Measurements from ENCODE around the gene SUSD3. TPM values are rescaled to one million over a fixed set of nuclear protein-coding genes. Genes with fewer than 3 reads are reported as not detected.

Gene SUSD3
- total and polyA plus RNA-seq, 2 of the 8 experiments (the other 6 are each of a cell fraction or from before 2014, with no cell fraction given): 5.5 to 35.4 TPM

GRCh38 chr9:93090091-93090655 lies 31.7 kb downstream of the SUSD3 start:
- Histone ChIP-seq H3K9ac (replicated peaks in 1 of 4; ENCODE audit: extremely low read depth in 1 of 4, low read depth in 3 of 4, low read length in 3 of 4) (no peak overlapping the region), H2AK5ac (ENCODE audit: low read depth, low read length) (no peak overlapping the region), H4K20me1 (replicated peaks in 1 of 2; ENCODE audit: control insufficient read depth in 1 of 2, insufficient read depth in 2 of 2, low read length in 2 of 2) (no peaks in the 10 kb centered on the region), H2BK12ac (ENCODE audit: low read depth, low read length) (no peak overlapping the region), H3K9me3 (ENCODE audit: insufficient read depth in 2 of 2, low read depth in 1 of 2, low read length in 1 of 2) (peaks cover 4% of the 10 kb centered on the region in 2 experiments; a peak in 1 of 4 replicates), H2BK120ac (replicated peaks; ENCODE audit: low read depth, low read length) (no peak overlapping the region), H3K79me1 (ENCODE audit: low read depth, low read length) (no peaks in the 10 kb centered on the region), H4K91ac (replicated peaks; ENCODE audit: insufficient read length, low read length) (no peak overlapping the region), H3K27me3 (replicated peaks in 1 of 4; ENCODE audit: control insufficient read depth in 3 of 4, extremely low read depth in 1 of 4, insufficient read depth in 3 of 4, low read length in 3 of 4) (no peaks in the 10 kb centered on the region), H3K56ac (replicated peaks; ENCODE audit: insufficient read length, low read depth, low read length) (no peak overlapping the region), H3K4me1 (replicated peaks in 1 of 4; ENCODE audit: control insufficient read depth in 3 of 4, insufficient read depth in 4 of 4, low read length in 3 of 4) (peaks cover 0 to 6% (median 4%) of the 10 kb centered on the region in 4 experiments; a peak in 4 of 7 replicates), H3K14ac (ENCODE audit: insufficient read length) (no peak overlapping the region), H2BK20ac (ENCODE audit: low read length) (no peak overlapping the region), H2BK5ac (ENCODE audit: low read depth, low read length) (no peak overlapping the region), H3K4ac (replicated peaks; ENCODE audit: insufficient read length, low read depth, low read length) (no peak overlapping the region), H2AFZ (ENCODE audit: low read length) (no peak overlapping the region), H3K36me3 (ENCODE audit: control insufficient read depth in 2 of 4, insufficient read depth in 4 of 4, low read length in 3 of 4) (no peaks in the 10 kb centered on the region), H3K18ac (ENCODE audit: extremely low read depth, low read length) (no peak overlapping the region), H4K5ac (ENCODE audit: insufficient read length, low read depth, low read length) (no peak overlapping the region), H3K4me2 (ENCODE audit: insufficient read depth in 1 of 2, low read depth in 2 of 2, low read length in 2 of 2) (no peak overlapping the region), H4K8ac (ENCODE audit: extremely low read depth, insufficient read depth, low read length) (no peak overlapping the region), H3K23ac (ENCODE audit: insufficient read length) (no peak overlapping the region), H2BK15ac (ENCODE audit: low read length) (no peak overlapping the region), H3K79me2 (ENCODE audit: control insufficient read depth in 1 of 2, insufficient read depth in 2 of 2, low read length in 2 of 2) (no peaks in the 10 kb centered on the region), H3K23me2 (ENCODE audit: low read depth, low read length) (peaks cover 3% of the 10 kb centered on the region; the same call in 1 of the 2 replicates), H3K27ac (ENCODE audit: low read depth, low read length) (no peak overlapping the region), H3K4me3 (ENCODE audit: extremely low read depth in 1 of 4, insufficient read depth in 2 of 4, low read depth in 3 of 4, low read length in 4 of 4) (no peak overlapping the region)
- ChIA-PET POLR2A (ENCODE audit: partially characterized antibody) (interaction anchor here (1.2 kb wide), 1 partner anchor 31 kb away, joined by 3 read pairs; no protein-coding TSS in a partner anchor), CTCF (ENCODE audit: partially characterized antibody) (interaction anchor here (0.6 to 1.4 kb wide), 6 partner anchors 8 to 87 kb away, joined by 3 to 4 read pairs (median 3); no protein-coding TSS in a partner anchor)
- DNase-seq (ENCODE audit: low read depth in 1 of 2, low spot score in 2 of 2): no peak
- TF ChIP-seq CREB1 (IDR thresholded peaks at IDR 0.05) (no peak), JUND (IDR thresholded peaks at IDR 0.05; ENCODE audit: low read length) (no peak)
- 95% methylated on average over 8 of the region's 8 CpGs; no CpG with 5 or more reads in 1 of the 2 experiments for WGBS, 2 experiments (ENCODE audit: extremely low coverage in 1 of 2, insufficient coverage in 1 of 2, insufficient read length in 1 of 2, insufficient replicate concordance in 2 of 2, low coverage in 1 of 2, low lambda C conversion rate in 2 of 2, missing lambda C conversion rate in 1 of 2)
- no peak for FAIRE-seq

Measured in H1 (cell line).